ENCODE measurements around the gene AGAP1.

AGAP1 gene

DNA sequence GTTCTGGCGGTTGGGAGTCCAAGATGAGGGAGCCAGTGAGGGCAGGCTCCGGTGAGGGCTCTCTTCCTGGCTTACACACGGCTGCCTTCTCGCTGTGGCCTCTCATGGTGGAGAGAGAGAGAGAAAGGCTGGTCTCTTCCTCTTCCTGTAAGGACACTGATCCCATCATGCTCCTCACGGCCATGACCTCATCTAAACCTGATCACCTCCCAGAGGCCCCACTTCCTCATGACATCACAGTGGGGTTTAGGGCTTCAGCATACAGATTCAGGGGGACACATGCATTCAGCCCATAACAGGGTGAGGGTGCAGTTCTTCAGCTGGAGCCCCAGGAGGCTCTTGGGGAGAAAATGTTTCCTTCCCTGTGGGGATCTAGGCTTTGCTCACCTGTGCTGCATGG lies 29.2 kb downstream of the AGAP1 start:
- Histone ChIP-seq H3K79me2 (ENCODE audit: control insufficient read depth, low read length) (no peaks in the 10 kb centered on the region), H4K20me1 (ENCODE audit: control insufficient read depth, insufficient read depth, low read depth, low read length) (no peaks in the 10 kb centered on the region), H3K9me2 (replicated peaks; ENCODE audit: control insufficient read depth, low read length) (no peaks in the 10 kb centered on the region), H3K4me3 (ENCODE audit: low read length) (no peak overlapping the region), H3K27me3 (ENCODE audit: control insufficient read depth, low read length) (no peaks in the 10 kb centered on the region), H3K4me2 (ENCODE audit: low read length) (no peak overlapping the region), H3K9me3 (ENCODE audit: control insufficient read depth, insufficient read depth, low read length) (no peaks in the 10 kb centered on the region; the same call in 1 of the 2 replicates), H3F3A (ENCODE audit: control insufficient read depth, insufficient read depth) (no peaks in the 10 kb centered on the region), H3K4me1 (ENCODE audit: control insufficient read depth, low read length) (no peaks in the 10 kb centered on the region), H3K36me3 (ENCODE audit: control insufficient read depth, low read length) (no peaks in the 10 kb centered on the region), H3K27ac (ENCODE audit: low read depth, low read length) (no peak overlapping the region)
- TF ChIP-seq EZH2phosphoT487 (IDR thresholded peaks at IDR 0.05; ENCODE audit: borderline replicate concordance, low read length): no peak
- TF ChIP-seq, protein P1, sequence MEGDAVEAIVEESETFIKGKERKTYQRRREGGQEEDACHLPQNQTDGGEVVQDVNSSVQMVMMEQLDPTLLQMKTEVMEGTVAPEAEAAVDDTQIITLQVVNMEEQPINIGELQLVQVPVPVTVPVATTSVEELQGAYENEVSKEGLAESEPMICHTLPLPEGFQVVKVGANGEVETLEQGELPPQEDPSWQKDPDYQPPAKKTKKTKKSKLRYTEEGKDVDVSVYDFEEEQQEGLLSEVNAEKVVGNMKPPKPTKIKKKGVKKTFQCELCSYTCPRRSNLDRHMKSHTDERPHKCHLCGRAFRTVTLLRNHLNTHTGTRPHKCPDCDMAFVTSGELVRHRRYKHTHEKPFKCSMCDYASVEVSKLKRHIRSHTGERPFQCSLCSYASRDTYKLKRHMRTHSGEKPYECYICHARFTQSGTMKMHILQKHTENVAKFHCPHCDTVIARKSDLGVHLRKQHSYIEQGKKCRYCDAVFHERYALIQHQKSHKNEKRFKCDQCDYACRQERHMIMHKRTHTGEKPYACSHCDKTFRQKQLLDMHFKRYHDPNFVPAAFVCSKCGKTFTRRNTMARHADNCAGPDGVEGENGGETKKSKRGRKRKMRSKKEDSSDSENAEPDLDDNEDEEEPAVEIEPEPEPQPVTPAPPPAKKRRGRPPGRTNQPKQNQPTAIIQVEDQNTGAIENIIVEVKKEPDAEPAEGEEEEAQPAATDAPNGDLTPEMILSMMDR (IDR thresholded peaks at IDR 0.05; ENCODE audit: low read depth, low read length, poor library complexity, severe bottlenecking): no peak

DNA sequence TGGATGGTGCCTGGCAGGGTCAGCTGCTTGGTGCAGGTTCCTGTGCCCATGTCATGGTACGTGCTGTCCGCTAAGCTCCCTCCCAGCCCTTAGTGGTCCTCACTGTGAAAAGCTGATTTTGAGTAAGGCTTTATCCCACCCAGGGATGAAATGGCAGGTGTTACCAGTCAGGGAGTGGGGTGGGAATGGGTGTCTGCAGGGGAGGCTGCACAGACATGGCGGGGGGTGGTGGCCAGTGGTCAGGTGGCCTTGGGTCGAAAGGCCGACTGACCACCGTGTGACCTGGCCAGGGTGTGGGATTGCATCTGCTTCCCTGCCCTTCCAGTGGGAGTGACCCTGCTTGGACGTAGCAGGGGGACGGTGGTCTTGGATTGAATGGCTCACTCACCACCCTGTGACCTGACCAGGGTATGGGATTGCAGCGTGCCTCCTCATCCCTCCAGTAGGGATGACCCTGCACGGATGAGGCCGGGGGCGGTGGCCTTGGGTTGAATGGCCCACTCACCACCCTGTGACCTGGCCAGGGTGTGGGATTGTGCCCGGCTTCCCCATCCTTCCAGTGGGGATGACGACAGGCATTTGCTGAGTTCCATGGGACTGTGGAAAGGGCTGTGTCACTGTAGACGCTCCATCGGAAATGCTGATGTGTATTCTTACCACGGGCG lies 29.8 kb downstream of the AGAP1 start:
- Histone ChIP-seq H4K20me1 (ENCODE audit: control insufficient read depth, insufficient read depth, low read depth, low read length) (no peaks in the 10 kb centered on the region), H3K27me3 (ENCODE audit: control insufficient read depth, low read length) (no peaks in the 10 kb centered on the region), H3K36me3 (ENCODE audit: control insufficient read depth, low read length) (no peaks in the 10 kb centered on the region), H3K4me1 (ENCODE audit: control insufficient read depth, low read length) (no peaks in the 10 kb centered on the region), H3F3A (ENCODE audit: control insufficient read depth, insufficient read depth) (no peaks in the 10 kb centered on the region), H3K4me2 (ENCODE audit: low read length) (no peak overlapping the region), H3K9me3 (ENCODE audit: control insufficient read depth, insufficient read depth, low read length) (no peaks in the 10 kb centered on the region; the same call in 1 of the 2 replicates), H3K4me3 (ENCODE audit: low read length) (no peak overlapping the region), H3K9me2 (replicated peaks; ENCODE audit: control insufficient read depth, low read length) (no peaks in the 10 kb centered on the region), H3K27ac (ENCODE audit: low read depth, low read length) (no peak overlapping the region), H3K79me2 (ENCODE audit: control insufficient read depth, low read length) (no peaks in the 10 kb centered on the region)
- no peak for TF ChIP-seq EZH2phosphoT487 (IDR thresholded peaks at IDR 0.05; ENCODE audit: borderline replicate concordance, low read length)
- TF ChIP-seq, protein P1 (IDR thresholded peaks at IDR 0.05; ENCODE audit: low read depth, low read length, poor library complexity, severe bottlenecking): no peak

DNA sequence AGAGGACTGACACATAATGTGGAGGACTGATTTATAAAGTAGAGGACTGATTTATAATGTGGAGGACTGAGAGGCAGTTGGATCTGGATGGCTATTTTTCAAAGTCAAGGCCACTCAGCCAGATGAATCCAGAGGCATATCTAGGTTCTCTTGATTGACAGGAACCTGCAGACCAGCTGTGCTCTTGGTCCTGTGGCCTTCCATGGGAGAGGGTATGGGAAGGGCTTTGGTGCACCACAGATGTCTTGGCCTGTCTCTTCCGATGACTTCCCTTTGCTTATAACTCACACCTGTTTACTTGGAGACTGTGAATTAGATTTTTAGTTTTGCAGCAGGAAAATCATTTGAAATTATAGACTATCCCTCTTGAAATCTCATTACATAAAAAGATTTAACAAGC lies 32.3 kb downstream of the AGAP1 start:
- H3K4me3 ChIP-seq (ENCODE audit: low read length): no peak overlapping the region
- no peak overlapping the region for H3K27ac ChIP-seq (ENCODE audit: low read depth, low read length)
- no peaks in the 10 kb centered on the region for H3K36me3 ChIP-seq (ENCODE audit: control insufficient read depth, low read length)
- H3K79me2 ChIP-seq (ENCODE audit: control insufficient read depth, low read length): no peaks in the 10 kb centered on the region
- no peak for TF ChIP-seq EZH2phosphoT487 (IDR thresholded peaks at IDR 0.05; ENCODE audit: borderline replicate concordance, low read length)
- TF ChIP-seq, protein P1 (IDR thresholded peaks at IDR 0.05; ENCODE audit: low read depth, low read length, poor library complexity, severe bottlenecking): no peak
- H3K9me3 ChIP-seq (ENCODE audit: control insufficient read depth, insufficient read depth, low read length): no peaks in the 10 kb centered on the region; the same call in 1 of the 2 replicates
- no peaks in the 10 kb centered on the region for H3K4me1 ChIP-seq (ENCODE audit: control insufficient read depth, low read length)
- H3K27me3 ChIP-seq (ENCODE audit: control insufficient read depth, low read length): no peaks in the 10 kb centered on the region
- no peaks in the 10 kb centered on the region for H4K20me1 ChIP-seq (ENCODE audit: control insufficient read depth, insufficient read depth, low read depth, low read length)
- H3F3A ChIP-seq (ENCODE audit: control insufficient read depth, insufficient read depth): no peaks in the 10 kb centered on the region
- no peaks in the 10 kb centered on the region for H3K9me2 ChIP-seq (replicated peaks; ENCODE audit: control insufficient read depth, low read length)
- H3K4me2 ChIP-seq (ENCODE audit: low read length): no peak overlapping the region

Measured in DOHH2 (cell line).